Stimulated activated CD8-positive, alpha-beta memory T cell treated with anti-CD3 and anti-CD28 coated beads, Interleukin-7, amount 100 ng/mL, for 24 hours (primary cell): ENCODE measurements around the gene NTN5.
"Not testable (repeated sequence)": the region's sequence is repeated elsewhere in the genome, so short reads cannot be mapped to it uniquely, and the experiment has no call there.

ENCODE experiments used
- DNase-seq: peaks from one replicate; pipeline ENCODE4 v3.0.0-alpha.2; 2020; ENCODE audit warnings: low read depth

NTN5 gene, protein sequence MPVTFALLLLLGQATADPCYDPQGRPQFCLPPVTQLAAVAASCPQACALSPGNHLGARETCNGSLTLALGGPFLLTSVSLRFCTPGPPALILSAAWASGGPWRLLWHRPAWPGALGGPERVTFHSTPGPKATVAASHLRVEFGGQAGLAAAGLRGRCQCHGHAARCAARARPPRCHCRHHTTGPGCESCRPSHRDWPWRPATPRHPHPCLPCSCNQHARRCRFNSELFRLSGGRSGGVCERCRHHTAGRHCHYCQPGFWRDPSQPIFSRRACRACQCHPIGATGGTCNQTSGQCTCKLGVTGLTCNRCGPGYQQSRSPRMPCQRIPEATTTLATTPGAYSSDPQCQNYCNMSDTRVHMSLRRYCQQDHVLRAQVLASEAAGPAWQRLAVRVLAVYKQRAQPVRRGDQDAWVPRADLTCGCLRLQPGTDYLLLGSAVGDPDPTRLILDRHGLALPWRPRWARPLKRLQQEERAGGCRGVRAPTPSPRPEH

DNA sequence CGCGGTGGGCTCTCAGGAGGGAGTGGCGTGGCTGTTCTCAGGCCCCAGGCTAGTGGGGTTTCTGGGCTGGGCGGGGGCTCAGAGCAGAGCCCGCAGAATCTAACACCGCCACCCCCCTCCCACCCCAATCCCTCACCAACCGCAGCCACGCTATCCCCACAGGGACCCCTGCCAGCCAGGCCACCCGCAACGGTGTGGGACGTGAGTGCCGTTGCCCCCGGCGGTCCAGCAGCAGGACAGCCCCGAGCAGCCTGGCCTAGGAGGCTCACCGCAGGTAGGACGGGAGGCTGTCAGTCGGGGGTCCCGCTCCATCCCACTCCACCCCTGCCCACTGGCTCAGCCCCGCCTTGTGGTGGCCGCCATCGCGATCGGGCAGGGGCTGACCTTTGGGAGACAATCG is at the start of gene NTN5:
NTN5 (minus strand) TSS at position 24 of the 400 bp plus-strand sequence. CDS start 2,031 bp downstream, outside the sequence.
- no peak for DNase-seq

DNA sequence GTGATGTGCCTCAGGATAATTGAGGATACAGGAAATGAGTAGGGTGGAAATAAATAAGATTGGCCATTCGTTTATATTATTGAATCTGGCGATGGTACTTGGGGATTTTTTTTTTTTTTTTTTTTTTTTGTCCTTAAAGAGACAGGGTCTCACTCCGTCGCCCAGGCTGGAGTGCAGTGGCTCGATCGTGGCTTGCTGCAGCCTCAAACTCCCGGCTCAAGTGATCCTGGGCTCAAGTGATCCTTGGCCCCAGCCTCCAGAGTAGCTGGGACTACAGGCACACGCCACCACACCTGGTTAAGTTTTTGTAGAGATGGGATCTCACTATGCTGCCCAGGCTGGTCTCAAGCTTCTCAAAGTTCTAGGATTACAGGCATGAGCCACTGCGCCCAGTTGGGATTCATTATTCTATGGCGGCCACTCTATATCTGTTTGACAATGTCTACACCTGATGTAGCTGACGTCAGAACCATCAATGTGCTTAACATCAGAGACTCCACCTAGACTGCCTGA is 49.4 kb upstream of the NTN5 start:
- no peak for DNase-seq

DNA sequence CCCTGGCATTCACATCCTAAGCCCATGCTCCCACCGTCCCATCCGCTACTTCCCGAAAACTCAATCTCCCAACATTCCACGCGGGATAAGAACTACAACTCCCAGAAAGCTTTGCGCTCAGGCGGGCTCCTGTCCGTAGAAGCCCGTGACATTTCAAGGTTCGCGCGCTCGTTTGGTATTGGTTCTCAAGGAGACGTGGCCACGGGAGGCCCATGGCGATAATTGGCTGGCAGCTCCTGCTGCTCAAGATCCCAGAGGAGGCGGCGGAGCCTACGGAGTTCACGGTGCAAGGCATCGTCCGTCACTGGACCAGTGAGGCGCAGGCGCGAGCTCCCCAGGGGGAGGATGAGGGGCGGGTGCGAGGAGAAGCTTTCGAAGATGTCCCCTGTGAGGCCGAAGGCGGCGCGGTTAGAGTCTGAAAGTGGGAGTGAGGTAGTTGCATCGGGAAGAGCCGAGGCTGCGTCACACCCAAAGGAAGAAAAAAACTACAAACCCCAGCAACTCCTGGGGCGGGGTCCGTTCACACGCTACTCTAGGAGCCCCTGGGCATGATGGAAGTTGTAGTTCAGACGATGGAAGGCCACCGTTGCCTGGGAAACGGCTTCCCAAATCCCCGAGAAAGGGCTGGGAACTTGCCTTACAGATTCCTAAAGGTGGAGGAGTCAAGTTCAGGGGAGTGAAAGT is 47.9 kb upstream of the NTN5 start:
- DNase-seq, result peak; percentile 86

DNA sequence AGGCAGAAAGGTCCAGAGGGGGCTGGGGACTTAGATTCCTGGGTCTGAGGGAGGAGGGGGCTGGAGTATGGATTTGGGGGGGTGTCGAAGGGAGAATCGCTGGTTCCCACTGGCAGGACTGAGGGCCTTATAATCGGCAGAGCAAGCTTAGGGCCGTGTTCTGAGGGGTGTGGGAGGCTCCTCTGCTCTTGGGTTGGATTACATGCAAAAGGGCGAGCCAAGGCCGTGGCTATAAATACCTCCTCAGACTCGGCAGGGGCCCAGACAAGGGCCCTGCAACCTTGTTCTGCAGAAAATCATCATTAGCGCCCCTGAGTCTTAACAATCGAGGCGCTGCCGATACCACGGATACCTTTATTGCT is 47.4 kb upstream of the NTN5 start:
- DNase-seq, result no peak

DNA sequence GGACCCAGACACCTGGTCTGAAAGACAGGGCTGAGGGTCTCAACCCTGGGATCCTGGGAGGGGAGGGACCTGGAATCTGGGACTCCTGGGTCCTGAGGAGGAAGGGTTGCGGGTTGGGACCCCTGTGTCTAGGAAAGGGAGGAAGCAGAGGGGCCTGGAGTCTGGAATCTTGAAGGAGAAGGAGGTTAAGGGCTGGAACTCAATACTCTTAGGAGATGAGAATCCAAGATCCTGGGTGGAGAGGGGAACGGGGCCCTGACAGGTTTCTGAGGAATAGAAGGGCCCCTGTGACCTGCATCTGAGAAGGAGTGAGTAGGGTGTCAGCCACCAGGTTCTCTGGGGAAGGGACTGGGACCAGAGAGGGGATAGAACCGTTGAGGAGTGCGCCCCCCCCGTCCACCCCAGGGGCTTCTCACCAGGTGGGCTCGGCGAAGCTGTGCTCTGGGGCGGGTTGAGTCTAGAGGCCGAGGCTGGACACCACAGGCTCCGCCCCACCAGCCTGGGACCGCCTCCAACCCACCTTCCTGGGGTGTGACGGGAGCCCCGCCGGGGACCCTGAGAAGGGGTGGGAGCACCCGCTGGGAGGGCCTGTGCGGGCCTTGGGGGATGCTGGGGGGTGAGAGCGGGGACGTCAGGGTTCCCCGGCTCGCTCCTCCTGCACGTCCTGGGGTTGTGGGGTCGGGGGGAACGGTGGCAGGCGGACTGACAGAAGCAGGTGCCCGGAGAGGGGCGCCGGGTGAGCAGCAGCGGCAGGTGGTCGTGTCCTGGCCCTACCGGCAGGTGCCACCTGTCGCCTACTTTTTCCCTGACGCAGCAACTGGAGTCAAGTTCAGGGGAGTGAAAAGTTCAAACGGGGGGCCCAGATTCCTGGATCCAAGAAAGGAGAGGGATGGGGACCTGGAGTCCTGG is 46.7 kb upstream of the NTN5 start, which contains the start of gene MAMSTR:
MAMSTR (minus strand) TSS at position 463 of the 909 bp plus-strand sequence. CDS start 694 bp downstream, outside the sequence.
- no peak for DNase-seq

DNA sequence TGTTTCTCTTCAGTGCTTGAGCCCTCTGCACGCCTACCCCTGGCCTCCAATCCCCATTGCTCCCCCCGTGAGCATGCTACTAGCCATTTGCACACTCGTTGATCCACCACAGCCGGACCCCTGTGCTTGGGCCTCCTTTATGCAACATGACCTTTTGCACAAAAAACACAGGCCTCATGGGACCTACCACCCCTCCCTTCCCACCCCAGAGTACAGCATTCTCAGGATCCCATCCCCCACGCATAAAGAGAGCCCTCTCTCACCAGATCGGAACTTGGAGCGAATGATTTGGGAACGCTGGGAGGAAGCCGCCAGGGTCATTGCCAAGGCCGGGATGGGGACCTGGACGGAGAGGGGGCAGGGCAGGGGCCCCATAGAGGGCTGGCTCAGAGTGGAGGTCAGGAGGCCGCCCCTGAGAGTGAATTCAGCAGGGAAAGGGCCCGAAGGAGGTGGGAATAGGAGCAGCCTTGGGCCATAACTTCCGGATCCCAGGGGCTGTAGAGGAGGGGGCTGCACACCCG is 46.0 kb upstream of the NTN5 start:
- no peak for DNase-seq

DNA sequence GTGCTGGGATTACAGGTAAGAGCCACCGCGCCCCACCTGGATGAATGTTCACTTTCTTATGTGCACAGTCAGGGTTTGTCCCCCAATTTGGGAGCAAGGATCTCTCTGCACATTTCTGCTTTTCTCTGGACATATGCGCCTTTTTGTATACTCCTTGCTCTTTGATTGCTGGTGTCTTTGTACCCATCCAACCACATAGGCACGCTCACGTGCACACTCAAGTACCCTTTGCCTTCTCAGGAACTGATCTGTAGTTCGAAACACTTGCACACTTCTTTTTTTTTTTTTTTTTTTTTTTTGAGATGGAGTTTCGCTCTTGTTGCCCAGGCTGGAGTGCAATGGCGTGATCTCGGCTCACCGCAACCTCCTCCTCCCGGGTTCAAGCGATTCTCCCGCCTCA is 45.3 kb upstream of the NTN5 start:
- not testable (repeated sequence) for DNase-seq

DNA sequence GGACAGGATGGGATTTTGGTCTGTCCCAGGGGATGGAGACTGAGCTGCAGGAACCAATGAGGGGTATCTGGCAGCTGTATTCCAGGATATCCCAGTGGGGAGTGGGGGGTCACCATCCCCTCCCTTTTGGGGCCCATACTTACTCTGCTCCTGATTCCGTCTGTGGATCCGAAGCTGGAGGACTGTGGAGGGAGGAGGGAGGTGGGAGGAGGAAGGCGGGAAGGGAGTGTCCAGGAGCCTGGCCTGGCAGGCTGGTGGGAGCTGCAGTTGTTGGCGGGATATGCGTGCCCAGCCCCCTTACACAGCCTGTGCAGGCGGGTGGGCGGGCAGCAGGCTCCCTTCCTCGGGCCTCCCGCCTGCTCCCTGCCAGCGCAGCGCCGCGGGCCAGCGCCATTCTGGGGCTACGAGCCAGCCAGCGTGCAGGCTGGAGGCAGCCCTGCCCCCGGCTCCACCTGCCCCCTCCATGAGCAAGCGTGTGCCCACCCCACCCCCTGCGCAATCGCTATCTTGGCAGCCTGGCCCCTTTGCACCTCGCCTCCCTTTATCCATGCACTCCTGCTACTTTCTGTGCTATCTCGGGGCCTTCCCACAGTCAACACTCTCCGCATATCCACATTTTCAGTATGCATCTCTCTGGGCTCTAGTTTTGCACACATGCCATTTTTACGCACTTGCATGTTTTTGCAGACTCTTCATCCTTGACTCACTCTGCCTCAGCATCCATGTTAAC is 43.9 kb upstream of the NTN5 start:
- DNase-seq, result no peak

DNA sequence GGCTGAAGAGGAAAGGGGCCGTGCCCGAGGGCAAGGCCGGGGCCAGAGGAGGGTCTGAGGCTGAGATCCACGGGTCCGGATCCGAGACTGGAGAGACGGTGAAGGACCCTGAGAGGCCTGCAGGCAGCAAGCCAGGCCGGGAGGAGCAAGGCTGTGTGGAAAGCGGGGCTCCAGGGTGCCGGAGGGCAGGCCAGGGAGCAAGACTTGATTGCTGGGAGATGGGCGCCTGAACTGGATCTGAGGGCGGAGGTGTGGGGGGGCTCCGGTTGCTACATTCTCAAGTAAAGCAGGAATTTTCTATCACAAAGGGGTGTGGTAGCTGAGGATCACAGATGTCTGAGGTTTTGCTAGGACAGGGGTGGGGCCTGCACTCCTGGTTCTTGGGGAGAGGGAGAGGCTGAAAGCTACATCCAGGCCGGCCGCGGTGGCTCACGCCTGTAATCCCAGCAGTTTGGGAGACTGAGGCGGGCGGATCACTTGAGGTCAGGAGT is 42.9 kb upstream of the NTN5 start:
- DNase-seq, result no peak

DNA sequence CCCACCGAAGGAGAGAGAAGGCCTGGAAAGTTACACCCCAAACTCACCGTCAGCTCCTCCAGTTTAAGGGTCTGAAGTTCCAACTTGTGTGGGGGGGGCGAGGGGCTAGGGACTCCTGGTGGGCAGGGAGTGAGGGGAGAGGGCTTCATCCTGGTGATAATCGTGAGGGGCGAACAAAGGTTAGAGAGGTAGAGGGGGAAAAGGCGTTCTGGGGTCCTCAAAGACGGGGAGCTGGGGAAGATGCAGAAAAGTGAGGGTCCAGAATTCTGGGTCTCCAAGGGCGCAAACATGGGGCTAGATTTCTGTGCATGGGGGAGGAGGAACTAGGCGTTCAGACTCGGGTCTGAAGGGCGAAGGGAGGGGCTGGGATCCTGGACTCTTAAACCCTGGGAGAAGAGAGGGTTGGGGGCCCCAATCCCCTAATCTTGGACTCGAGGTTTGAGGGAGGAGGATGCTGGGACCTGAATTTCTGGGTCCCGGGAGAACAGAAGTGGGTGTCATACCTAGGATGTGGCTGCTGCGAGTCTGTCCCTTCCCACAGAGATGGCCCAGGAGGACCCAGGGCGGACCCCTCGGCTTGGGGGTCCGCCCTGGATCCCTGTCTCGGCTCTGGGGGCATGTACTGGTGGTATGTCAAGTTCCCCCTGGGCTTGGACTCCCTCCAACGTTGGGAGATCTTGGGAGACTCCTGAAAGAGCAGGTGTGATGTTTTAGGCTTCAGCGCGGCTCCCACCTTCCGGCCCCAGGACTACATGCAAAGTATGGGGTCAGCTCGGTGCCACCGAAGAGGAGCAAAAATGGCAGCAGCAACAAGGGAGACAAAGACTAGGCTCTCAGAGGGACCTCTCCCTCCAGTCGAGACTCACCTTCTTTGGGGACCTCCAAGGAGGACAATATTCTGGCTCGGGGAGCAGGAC is 42.2 kb upstream of the NTN5 start:
- DNase-seq, result no peak

DNA sequence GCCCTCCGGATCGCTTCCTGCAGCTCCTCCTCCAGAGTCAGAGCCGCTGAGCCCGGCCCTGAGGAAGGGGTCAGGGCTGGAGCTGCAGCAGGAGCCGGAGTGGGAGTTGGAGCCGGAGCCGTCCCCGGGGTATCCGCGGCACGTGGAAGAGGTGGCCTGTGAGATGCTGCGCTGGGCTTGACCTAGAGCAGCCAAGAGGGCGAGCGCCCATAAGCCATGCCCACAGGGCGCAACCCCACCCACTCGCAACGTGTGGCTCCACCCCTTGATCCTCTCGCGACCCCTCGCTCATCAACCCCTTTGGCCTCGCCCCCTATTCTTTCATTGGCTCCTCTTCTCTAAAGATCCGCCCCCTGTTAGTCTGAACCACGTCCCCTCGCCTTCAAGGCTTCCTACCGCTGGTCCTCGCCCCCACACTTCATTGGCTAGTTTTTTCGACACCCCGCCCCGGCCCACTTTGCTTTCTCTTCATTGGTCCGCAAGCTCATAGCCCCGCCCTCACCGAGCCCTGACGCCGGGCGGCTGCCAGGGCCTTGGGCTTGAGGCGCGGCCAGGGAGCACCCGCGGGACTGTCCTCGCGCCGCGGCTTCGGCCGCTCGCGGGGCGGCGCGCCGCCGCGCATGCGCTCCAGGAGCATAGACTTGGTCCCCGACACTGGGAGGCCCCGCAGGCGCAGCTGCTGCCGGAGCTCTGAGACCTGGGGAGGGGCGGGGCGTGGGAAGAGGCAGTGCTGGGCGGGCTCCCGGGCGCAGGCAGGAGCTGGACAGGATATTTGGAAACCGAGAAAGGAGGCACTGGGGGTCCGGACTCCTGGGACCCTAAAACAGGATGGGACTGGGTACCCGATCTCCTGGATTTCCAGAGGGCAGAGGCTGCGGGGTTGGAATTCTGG is 41.3 kb upstream of the NTN5 start:
- DNase-seq, result peak; percentile 94

DNA sequence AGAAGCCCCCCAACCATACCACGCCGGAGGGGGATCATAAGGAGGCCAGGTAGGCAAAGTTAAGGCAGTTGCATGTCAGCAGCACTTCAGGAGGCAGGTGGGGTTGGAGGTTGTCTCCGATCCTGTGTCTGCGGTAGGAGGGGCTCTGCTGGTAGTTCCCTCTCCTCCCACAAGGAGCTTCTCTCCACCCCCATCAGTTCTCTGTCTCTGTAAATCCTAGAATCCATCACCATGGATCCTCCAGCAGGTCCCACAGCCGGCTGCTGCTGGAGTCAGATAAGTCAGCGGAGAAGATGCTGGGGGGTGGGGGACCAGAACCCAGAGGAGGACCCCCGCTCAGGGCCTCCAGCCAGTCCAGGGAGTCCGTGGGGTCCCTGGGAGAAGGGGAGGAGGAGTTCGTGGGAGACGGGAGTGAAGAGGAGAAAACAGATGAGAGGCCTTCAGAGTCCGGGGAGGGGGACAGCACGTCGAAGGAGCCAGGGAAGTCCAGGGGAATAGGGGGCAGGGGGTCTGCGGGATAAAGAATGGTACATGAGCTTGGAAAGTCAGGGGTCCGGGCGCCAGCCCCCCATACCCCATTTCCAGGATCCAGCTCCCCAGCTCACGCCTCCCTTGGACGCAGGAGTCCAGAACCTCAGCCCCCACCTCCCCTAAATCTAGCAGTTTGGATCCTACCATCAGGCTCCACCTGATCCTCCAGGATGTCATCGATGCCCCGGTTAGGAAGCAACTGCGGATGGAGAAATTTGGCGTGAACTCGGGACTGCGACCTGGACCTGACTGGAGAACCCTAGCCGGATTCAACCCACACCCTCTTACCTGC is 40.4 kb upstream of the NTN5 start:
- DNase-seq, result no peak

DNA sequence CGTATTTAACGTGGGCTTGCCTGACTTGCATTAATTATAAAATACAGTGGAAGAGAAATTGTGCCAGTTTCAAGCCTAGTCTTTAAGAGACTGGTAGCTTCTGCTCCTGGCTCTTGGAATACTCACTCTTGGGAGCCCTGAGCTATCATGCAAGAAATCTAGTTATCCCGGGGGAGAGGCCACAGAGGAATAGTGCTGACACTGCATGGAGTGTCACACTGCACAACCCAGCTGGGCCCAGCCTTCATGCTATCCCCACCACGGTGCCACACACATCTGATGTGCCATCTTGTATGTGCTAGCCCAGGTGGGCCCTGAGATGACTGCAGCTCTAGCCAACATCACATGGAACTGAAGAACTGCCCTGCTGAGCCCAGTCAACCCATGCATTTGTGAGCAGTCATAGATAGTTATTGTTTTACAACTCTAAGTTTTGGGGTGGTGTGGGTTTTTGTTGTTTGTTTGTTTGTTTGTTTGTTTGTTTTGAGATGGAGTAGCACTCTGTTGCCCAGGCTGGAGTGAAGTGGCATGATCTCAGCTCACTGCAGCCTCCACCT is 38.4 kb upstream of the NTN5 start:
- DNase-seq, result no peak

DNA sequence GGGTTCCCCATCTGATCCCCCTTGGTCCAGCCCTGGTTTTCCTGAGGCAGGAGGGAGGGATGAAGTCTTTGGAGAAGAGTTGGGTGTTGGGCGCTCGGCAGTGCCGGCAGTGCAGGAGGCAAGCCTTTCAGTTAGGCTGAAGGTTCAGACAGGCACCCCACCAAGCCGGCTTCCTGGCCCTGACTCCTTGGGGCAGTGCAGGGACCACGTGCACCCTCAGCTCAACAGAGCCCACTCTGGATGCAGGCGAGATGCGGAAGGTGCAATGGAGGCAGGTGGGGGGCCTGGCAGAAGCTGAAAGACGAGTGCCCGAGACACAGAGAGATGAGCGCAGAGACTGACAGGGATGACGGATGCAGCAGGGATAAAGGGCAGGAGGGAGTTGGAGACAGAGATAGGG is 35.7 kb upstream of the NTN5 start:
- DNase-seq, result no peak

DNA sequence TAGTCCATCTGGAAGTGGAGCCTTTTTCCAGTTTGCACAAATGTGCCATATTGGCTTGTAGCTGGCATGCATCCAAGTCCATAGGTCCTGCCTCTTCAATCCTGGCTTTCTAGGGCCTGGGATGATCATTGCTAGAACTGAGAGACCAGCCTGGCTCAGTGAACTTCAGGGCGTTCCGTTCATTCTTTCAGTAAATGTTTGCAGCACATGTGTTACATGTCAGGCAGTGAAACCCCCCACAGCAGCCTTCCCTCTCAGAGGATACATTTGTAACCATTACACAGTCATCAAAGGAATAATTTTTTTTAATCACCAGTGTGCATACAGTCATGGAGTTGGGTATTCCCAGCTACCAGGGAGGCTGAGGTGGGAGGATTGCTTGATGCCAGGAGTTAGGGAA is 32.6 kb upstream of the NTN5 start:
- DNase-seq, result no peak

DNA sequence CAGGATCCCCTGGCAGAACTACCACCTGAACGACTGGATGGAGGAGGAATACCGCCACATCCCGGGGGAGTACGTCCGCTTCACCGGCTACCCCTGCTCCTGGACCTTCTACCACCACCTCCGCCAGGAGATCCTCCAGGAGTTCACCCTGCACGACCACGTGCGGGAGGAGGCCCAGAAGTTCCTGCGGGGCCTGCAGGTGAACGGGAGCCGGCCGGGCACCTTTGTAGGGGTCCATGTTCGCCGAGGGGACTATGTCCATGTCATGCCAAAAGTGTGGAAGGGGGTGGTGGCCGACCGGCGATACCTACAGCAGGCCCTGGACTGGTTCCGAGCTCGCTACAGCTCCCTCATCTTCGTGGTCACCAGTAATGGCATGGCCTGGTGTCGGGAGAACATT is 30.5 kb upstream of the NTN5 start:
- no peak for DNase-seq

DNA sequence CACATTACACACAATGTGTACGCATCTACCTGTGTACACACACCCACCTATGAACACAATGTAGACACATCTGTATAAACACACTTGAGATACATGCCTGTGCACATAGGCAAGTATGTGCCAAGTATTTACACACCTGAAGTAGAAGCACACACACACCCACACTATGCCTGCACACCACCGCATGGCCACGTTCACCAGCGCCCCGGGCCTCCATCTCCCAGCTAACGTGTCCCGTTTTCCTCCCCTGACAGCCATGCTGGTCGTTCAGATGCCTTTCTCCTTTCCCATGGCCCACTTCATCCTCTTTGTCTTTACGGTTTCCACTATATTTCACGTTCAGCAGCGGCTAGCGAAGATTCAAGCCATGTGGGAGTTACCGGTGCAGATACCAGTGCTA is 29.9 kb upstream of the NTN5 start:
- DNase-seq, result no peak

DNA sequence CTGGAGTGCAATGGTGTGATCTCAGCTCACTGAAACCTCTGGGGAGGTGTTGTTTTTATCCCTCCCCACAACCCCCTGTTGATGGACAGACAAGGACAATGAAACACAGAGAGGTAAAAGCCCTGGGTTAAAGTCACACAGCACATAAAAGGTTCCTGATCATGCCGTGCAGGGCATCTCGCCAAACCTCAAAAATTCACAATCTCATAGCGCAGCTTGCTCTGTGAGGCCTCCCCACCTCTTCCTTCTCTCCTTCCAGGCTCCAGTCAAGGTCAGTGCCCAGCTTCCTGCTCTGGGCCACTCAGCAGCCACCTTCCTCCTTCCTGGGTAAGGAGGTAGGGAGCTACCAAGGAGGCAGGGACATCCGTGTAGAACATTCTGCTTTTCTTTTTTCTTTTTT is 25.2 kb upstream of the NTN5 start:
- DNase-seq, result no peak
